HepG2 (cell line): ENCODE results near the gene ANP32B. TPM values are rescaled to one million over a fixed set of nuclear protein-coding genes. Genes with fewer than 3 reads are reported as not detected.
A peak's percentile ranks its signal among the peaks of the same experiment; 100 is the strongest.

Source experiments
- AGO2 ChIP-seq: fragments of 200-400 bp; formaldehyde crosslinking; optimal IDR thresholded peaks from 2 replicates; pipeline ENCODE3; 2017; ENCODE audit warnings: mild to moderate bottlenecking, low read depth, low read length, moderate library complexity
- ATAD3A ChIP-seq: sonication (generic); formaldehyde crosslinking; IDR thresholded peaks from 2 replicates; pipeline ENCODE4 v1.4.0; 2020; ENCODE audit warnings: missing genetic modification reagents
- GATA4 ChIP-seq: sonication (generic); IDR thresholded peaks from 2 replicates; pipeline ENCODE4 v1.6.1; 2016; ENCODE audit warnings: antibody characterized with exemption, low read depth, borderline replicate concordance
- HOXD1 ChIP-seq: sonication (generic); formaldehyde crosslinking; IDR thresholded peaks from 2 replicates; pipeline ENCODE4 v1.5.0; 2020; ENCODE audit warnings: missing genetic modification reagents
- MIER2 ChIP-seq: IDR thresholded peaks from 2 replicates; pipeline ENCODE4 v1.6.1; 2016; ENCODE audit warnings: missing biosample characterization, missing genetic modification reagents
- MTA1 ChIP-seq: sonication (generic); formaldehyde crosslinking; IDR thresholded peaks from 2 replicates; pipeline ENCODE4 v1.4.0; 2020; ENCODE audit warnings: missing genetic modification reagents, mild to moderate bottlenecking, borderline replicate concordance
- NPAS2 ChIP-seq: sonication (generic); formaldehyde crosslinking; IDR thresholded peaks from 2 replicates; pipeline ENCODE4 v1.8.0; 2022; ENCODE audit warnings: mild to moderate bottlenecking, missing genetic modification reagents, borderline replicate concordance
- NR2F2 ChIP-seq: IDR thresholded peaks from 2 replicates; pipeline ENCODE4 v1.6.1; 2012; ENCODE audit warnings: low read depth, inconsistent platforms, borderline replicate concordance
- PAXIP1 ChIP-seq: sonication (generic); formaldehyde crosslinking; conservative IDR thresholded peaks from 2 replicates; pipeline ENCODE4 v1.4.0; 2020; ENCODE audit warnings: mild to moderate bottlenecking, missing genetic modification reagents, moderate library complexity
- RFXAP ChIP-seq: sonication (generic); formaldehyde crosslinking; IDR thresholded peaks from 2 replicates; pipeline ENCODE4 v1.4.0; 2020; ENCODE audit warnings: missing genetic modification reagents, borderline replicate concordance
- SNAPC4 ChIP-seq: sonication (generic); formaldehyde crosslinking; IDR thresholded peaks from 2 replicates; pipeline ENCODE4 v1.4.0; 2020; ENCODE audit warnings: mild to moderate bottlenecking, missing genetic modification reagents
- TEAD2 ChIP-seq: sonication (generic); formaldehyde crosslinking; IDR thresholded peaks from 2 replicates; pipeline ENCODE4 v1.9.0; 2021; ENCODE audit warnings: missing genetic modification reagents
- TGIF2 ChIP-seq: IDR thresholded peaks from 2 replicates; pipeline ENCODE4 v1.6.1; 2016; ENCODE audit warnings: control low read depth, missing compliant biosample characterization
- ZIK1 ChIP-seq: sonication (generic); formaldehyde crosslinking; IDR thresholded peaks from 2 replicates; pipeline ENCODE4 v1.5.0; 2020; ENCODE audit warnings: mild to moderate bottlenecking, low read depth, missing genetic modification reagents, borderline replicate concordance
- ZNF567 ChIP-seq: sonication (generic); formaldehyde crosslinking; IDR thresholded peaks from 2 replicates; pipeline ENCODE4 v1.8.1; 2023; ENCODE audit warnings: mild to moderate bottlenecking, missing genetic modification reagents, borderline replicate concordance
- ZNF577 ChIP-seq: sonication (generic); formaldehyde crosslinking; IDR thresholded peaks from 2 replicates; pipeline ENCODE4 v1.4.0; 2020; ENCODE audit warnings: mild to moderate bottlenecking, low read depth, missing genetic modification reagents, borderline replicate concordance
- ZNF672 ChIP-seq: sonication (generic); formaldehyde crosslinking; IDR thresholded peaks from 2 replicates; pipeline ENCODE4 v1.8.1; 2022; ENCODE audit warnings: missing genetic modification reagents
- ZNF709 ChIP-seq: sonication (generic); formaldehyde crosslinking; IDR thresholded peaks from 2 replicates; pipeline ENCODE4 v1.5.0; 2020; ENCODE audit warnings: mild to moderate bottlenecking, missing genetic modification reagents
- ZSCAN22 ChIP-seq: sonication (generic); formaldehyde crosslinking; IDR thresholded peaks from 2 replicates; pipeline ENCODE4 v1.4.0; 2020; ENCODE audit warnings: mild to moderate bottlenecking, missing genetic modification reagents
- polyA plus RNA-seq, 8 experiments: library from polyadenylated mRNA; depleted of rRNA in 3 of 8; stranded (reverse) in 7 of 8; unstranded in 1 of 8; fragments of >200 nt; fragmentation: Illumina TruSeq in 4 of 8; extraction: Trizol in 4 of 8; gene quantifications; 2 replicates each; pipeline versions ENCODE4 v1.2.1 to v1.2.3, GENCODE V29; 2011 to 2016; ENCODE audit warnings: low read depth in 4 of 8, missing spikeins in 1 of 8, mixed read lengths in 1 of 8; ENCODE audit not compliant: insufficient read depth in 1 of 8
- total RNA-seq, 5 experiments: library from RNA; depleted of rRNA; stranded (reverse); fragments of >200 nt; fragmentation: Illumina TruSeq; extraction: Trizol; gene quantifications; 2 replicates each; pipeline ENCODE4 v1.2.3, GENCODE V29; 2016; ENCODE audit warnings: low read depth in 1 of 5
- TF ChIP-seq, protein P1 (sequence below): sonication (generic); formaldehyde crosslinking; IDR thresholded peaks from 2 replicates; pipeline ENCODE4 v1.8.1; 2023; ENCODE audit warnings: mild to moderate bottlenecking, missing genetic modification reagents

Gene ANP32B
- total and polyA plus RNA-seq, 2 of the 13 experiments (the other 11 are each of a cell fraction or from before 2014, with no cell fraction given): 22.1 to 37.5 TPM

DNA sequence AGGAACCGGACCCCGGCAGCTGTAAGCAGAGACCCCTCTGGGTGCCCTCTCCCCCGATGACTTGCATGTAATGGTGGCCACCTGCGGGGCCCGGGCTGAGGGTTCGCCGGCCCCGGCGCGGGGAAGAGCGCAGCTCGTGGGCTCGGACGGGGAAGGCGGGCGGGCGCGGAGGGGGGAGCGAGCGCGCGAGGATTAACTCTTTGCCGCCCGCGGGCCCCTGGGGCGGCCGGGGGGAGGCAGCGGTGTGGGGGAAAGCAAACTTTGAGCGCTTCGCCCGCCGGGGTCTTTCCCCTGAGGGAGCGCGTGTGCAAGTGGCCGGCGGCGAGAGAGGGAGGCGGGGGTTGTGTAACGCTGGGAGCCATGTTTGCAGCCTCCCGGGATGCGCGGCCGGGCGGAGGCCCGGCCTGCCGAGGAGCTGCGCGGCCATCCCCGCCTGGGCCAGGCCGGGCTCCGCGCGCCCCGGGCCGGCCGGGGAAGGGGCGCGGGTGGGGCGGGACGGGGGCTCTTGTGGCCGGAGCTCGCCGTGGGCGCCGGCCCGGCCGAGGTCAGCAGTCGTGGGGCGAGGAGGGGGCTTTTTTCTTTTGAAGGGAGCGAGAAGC lies 547 bp downstream of the ANP32B start (continued):
- no peak for TF ChIP-seq ATAD3A (CRISPR knock-in tag)
- no peak for TF ChIP-seq HOXD1 (CRISPR knock-in tag)
- no peak for TF ChIP-seq TEAD2
- TF ChIP-seq SNAPC4: no peak
- TF ChIP-seq, protein P1, sequence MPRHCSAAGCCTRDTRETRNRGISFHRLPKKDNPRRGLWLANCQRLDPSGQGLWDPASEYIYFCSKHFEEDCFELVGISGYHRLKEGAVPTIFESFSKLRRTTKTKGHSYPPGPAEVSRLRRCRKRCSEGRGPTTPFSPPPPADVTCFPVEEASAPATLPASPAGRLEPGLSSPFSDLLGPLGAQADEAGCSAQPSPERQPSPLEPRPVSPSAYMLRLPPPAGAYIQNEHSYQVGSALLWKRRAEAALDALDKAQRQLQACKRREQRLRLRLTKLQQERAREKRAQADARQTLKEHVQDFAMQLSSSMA: no peak
- peak; percentile 88 for TF ChIP-seq AGO2
- no peak for TF ChIP-seq ZNF567 (CRISPR knock-in tag)
- 0 out of 2 replicates have a peak, but pooled peaks have one; percentile 22 for TF ChIP-seq ZNF672
- no peak for TF ChIP-seq TGIF2 (CRISPR knock-in tag)
- TF ChIP-seq GATA4: no peak
- no peak for TF ChIP-seq MTA1 (CRISPR knock-in tag)
- TF ChIP-seq PAXIP1 (CRISPR knock-in tag): no peak
- no peak for TF ChIP-seq RFXAP (CRISPR knock-in tag)
- TF ChIP-seq NPAS2 (CRISPR knock-in tag): no peak
- TF ChIP-seq NR2F2: no peak
- TF ChIP-seq MIER2 (CRISPR knock-in tag): no peak
- no peak for TF ChIP-seq ZNF577 (CRISPR knock-in tag)
- peak; percentile 39; the same call in 1 of the 2 replicates for TF ChIP-seq ZNF709 (CRISPR knock-in tag)
- no peak for TF ChIP-seq ZSCAN22 (CRISPR knock-in tag)
- no peak for TF ChIP-seq ZIK1
